ENCODE data around the gene SH3PXD2A. TPM values are rescaled to one million over a fixed set of nuclear protein-coding genes. Genes with fewer than 3 reads are reported as not detected.
A peak's percentile ranks its signal among the peaks of the same experiment; 100 is the strongest.

The SH3PXD2A gene
- total RNA-seq, 1 experiment from 2014 or later: 4.5 TPM

DNA sequence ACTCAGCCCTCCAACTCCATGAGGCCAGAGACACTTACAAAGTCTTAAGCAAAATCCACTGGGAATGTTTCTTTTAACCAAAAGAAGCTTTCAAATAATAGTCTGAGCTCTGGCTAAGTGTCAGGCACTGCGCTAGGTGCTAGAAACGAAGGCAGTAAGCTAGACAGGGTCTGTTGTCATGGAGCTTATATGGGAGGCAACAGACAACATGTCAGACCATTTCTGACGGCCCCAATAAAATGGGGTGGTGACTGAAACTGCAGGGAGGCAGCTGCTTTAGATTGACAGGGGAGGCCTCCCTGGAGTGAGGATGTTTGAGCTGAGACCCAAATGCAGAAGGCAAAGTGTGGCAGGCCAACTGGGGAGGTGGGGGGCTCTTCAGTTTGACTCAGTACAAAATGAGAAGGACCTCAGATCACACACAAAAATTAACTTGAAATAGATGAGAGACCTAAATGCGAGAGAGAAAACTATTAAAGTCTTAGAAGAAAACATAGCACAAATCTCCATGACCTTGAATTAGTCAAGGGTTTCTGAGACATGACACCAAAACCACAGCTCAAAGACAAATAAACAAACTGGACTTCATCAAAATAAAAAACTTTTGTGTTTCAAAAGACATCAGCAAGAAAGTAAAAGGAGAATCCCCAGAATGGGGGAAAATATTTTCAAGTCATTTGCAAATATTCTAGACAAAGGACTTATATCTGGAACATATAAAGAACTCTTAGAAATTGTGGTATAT, 40.6 kb downstream of the SH3PXD2A start:
- H3K27ac ChIP-seq (ENCODE audit: insufficient read length, low read depth, low read length): no peak overlapping the region

More for the DNA sequence above, 40.6 kb downstream of the SH3PXD2A start:
- Histone ChIP-seq H2BK20ac (ENCODE audit: low read depth, low read length, poor library complexity, severe bottlenecking) (no peak overlapping the region), H3T11ph (ENCODE audit: low read length) (no peak overlapping the region), H4K20me1 (ENCODE audit: control insufficient read depth, insufficient read depth, insufficient read length) (no peaks in the 10 kb centered on the region), H3K23me2 (ENCODE audit: insufficient read length, low read depth, low read length, poor library complexity, severe bottlenecking) (no peaks in the 10 kb centered on the region), H3K79me2 (ENCODE audit: insufficient read depth, low read length) (no peaks in the 10 kb centered on the region), H2AFZ (ENCODE audit: low read length) (no peak overlapping the region), H3K23ac (ENCODE audit: insufficient read length, low read depth, low read length) (no peak overlapping the region), H3K4me1 (ENCODE audit: insufficient read depth, low read length) (no peaks in the 10 kb centered on the region), H3K9me3 (ENCODE audit: control insufficient read depth, low read depth, low read length) (no peaks in the 10 kb centered on the region), H3K56ac (ENCODE audit: insufficient read length, low read depth, low read length) (no peak overlapping the region), H4K91ac (ENCODE audit: insufficient read length, low read depth, low read length) (no peak overlapping the region), H4K8ac (replicated peaks; ENCODE audit: insufficient read length, low read depth, low read length) (no peak overlapping the region), H2AK5ac (ENCODE audit: insufficient read length, low read length) (no peak overlapping the region), H3K79me1 (ENCODE audit: insufficient read depth, low read depth, low read length, poor library complexity, severe bottlenecking) (no peaks in the 10 kb centered on the region), H3K27me3 (ENCODE audit: insufficient read depth, low read length) (no peaks in the 10 kb centered on the region), H2BK5ac (ENCODE audit: insufficient read length, low read length) (no peak overlapping the region), H2BK120ac (ENCODE audit: low read depth, low read length, poor library complexity, severe bottlenecking) (no peak overlapping the region), H3K4ac (ENCODE audit: low read depth, low read length) (no peak overlapping the region), H3K4me2 (ENCODE audit: insufficient read depth, insufficient read length, low read length) (no peak overlapping the region), H2BK15ac (ENCODE audit: low read depth, low read length) (no peak overlapping the region), H4K5ac (ENCODE audit: insufficient read length, low read depth, low read length) (no peak overlapping the region), H3K14ac (ENCODE audit: insufficient read depth, low read length) (no peak overlapping the region), H2BK12ac (ENCODE audit: insufficient read length, low read depth, low read length) (no peak overlapping the region), H3K18ac (ENCODE audit: insufficient read length, low read depth, low read length) (no peak overlapping the region), H3K9ac (ENCODE audit: extremely low read depth, insufficient read length, low read length) (no peak overlapping the region)
- Mint-ChIP-seq H3K9me3 (no peaks in the 10 kb centered on the region), H3K4me1 (peaks cover 10 to 23% of the 10 kb centered on the region in 2 experiments), H3K4me3 (no peak overlapping the region), H3K27ac (peak overlapping the region in 1 of 3 experiments; percentile 85; a peak in 1 of 7 replicates), H3K36me3 (ENCODE audit: insufficient read depth in 1 of 3, low read depth in 3 of 3) (no peaks in the 10 kb centered on the region), H3K27me3 (ENCODE audit: low read depth) (no peaks in the 10 kb centered on the region)
- DNase-seq: no peak
- no CpG with 5 or more reads among the region's 4 CpGs for WGBS (ENCODE audit: extremely low coverage, insufficient read length, low lambda C conversion rate)
- no peak for TF ChIP-seq CTCF (conservative IDR thresholded peaks at IDR 0.05)

Measured in H9 (cell line).